Amniotic stem cell (primary cell): Measurements from ENCODE around the gene UBE2M.
"Not testable (repeated sequence)": the region's sequence is repeated elsewhere in the genome, so short reads cannot be mapped to it uniquely, and the experiment has no call there.

Source experiments
- DNase-seq: peaks from one replicate; lab custom pipeline; 2025; lab: John Stamatoyannopoulos, UW

The UBE2M gene

GRCh38 chr19:58555369-58555885 is 3.0 kb downstream of the UBE2M start:
- no peak for DNase-seq

GRCh38 chr19:58554494-58555368 is 3.7 kb downstream of the UBE2M start, which contains the start of gene CHMP2A:
TSS of gene CHMP2A (minus strand) at chr19:58555105. CDS start at chr19:58554212, 893 bp downstream.
- DNase-seq = no peak

GRCh38 chr19:58553799-58554493 is 4.5 kb downstream of the UBE2M start:
- no peak for DNase-seq

GRCh38 chr19:58552655-58553054 is 5.8 kb downstream of the UBE2M start:
- DNase-seq = no peak

- no peak for DNase-seq
These were observed 6.6 kb downstream of the UBE2M start for GRCh38 chr19:58551577-58552471.

- DNase-seq = no peak
These were observed 7.3 kb downstream of the UBE2M start for GRCh38 chr19:58551123-58551497.

- no peak for DNase-seq
These were observed 7.9 kb downstream of the UBE2M start for GRCh38 chr19:58550362-58551122.

DNA sequence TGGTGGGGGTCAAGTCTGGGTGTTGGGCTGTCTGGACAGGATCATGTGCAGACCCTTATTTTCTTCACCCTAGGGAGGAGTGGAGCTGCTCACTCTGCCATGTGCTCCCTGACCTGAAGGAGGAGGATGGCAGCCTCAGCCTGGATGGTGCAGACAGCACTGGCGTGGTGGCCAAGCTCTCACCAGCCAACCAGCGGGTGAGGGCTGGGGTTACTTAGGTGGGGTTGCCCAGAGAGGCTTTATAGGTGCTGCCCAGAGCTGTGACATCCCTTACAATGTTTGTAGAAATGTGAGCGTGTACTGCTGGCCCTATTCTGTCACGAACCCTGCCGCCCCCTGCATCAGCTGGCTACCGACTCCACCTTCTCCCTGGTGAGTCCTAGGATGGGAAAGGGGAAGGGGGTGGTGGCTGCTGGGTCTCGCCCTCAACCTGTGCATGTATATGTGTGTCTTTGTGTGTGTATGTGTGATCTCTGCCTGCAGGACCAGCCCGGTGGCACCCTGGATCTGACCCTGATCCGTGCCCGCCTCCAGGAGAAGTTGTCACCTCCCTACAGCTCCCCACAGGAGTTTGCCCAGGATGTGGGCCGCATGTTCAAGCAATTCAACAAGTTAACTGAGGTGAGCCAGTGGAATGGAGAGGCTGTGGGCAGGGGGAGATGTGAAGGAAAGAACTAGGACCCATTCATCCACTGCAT is 8.6 kb downstream of the UBE2M start:
- no peak for DNase-seq

GRCh38 chr19:58548859-58549663 is 9.3 kb downstream of the UBE2M start:
- DNase-seq = no peak

DNA sequence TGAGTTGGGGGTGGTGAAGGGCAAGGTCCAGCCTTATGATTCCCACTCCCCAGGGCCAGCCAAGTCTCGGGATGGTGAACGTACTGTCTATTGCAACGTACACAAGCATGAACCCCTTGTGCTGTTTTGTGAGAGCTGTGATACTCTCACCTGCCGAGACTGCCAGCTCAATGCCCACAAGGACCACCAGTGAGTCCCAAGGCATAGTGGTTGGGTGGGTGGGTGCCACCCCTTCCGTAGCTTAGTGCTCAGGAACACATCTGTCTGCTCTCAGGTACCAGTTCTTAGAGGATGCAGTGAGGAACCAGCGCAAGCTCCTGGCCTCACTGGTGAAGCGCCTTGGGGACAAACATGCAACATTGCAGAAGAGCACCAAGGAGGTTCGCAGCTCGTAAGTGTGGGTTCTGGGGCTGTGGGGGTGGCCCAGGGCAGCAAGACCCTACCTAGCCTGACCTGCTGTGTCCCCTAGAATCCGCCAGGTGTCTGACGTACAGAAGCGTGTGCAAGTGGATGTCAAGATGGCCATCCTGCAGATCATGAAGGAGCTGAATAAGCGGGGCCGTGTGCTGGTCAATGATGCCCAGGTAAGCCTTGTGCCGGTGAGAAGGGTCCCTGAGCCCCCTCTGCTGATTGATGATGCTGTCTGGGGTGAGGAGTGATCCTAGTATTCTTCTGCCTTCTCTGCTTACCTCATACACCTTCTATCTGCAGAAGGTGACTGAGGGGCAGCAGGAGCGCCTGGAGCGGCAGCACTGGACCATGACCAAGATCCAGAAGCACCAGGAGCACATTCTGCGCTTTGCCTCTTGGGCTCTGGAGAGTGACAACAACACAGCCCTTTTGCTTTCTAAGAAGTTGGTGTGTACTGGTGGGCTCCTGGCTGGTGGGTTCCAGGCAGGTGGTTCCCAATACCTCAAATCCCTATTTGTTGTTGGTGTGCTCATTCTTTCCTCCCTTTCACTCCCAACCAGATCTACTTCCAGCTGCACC is 10.8 kb downstream of the UBE2M start:
- no peak for DNase-seq

DNA sequence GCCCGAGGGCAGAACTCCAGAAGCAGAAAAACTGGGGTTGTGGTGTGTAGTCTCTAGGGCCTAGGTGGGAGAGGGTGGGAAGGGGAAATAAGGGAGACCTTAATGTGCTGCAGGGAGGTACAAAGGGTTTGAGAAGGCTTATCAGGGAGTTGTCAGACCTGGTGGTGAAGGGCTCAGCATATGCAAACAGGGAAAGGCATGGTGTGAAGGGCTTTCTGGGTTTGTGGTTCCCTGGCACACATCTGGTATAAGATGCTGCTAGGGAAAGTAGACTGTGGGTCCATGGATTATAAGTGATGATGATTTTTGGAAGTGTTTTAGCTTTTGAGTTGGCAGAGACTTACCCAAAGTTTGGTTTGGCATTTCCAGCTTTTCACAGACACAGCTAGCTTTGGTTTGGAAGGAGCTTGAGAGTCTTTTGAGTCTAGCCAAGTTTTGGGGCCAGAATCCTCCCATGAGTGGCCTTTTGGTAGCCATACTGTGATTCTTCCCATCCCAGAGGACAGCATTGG is 12.3 kb downstream of the UBE2M start:
- no peak for DNase-seq

- no peak for DNase-seq
These were observed 13.0 kb downstream of the UBE2M start for GRCh38 chr19:58545286-58546018.

GRCh38 chr19:58544591-58545285 is 13.7 kb downstream of the UBE2M start:
- no peak for DNase-seq

GRCh38 chr19:58543826-58544590 is 14.4 kb downstream of the UBE2M start, which contains the start of gene TRIM28:
TSS of gene TRIM28 (plus strand) at chr19:58544064. CDS start at chr19:58544758, 694 bp downstream.
- DNase-seq = no peak

DNA sequence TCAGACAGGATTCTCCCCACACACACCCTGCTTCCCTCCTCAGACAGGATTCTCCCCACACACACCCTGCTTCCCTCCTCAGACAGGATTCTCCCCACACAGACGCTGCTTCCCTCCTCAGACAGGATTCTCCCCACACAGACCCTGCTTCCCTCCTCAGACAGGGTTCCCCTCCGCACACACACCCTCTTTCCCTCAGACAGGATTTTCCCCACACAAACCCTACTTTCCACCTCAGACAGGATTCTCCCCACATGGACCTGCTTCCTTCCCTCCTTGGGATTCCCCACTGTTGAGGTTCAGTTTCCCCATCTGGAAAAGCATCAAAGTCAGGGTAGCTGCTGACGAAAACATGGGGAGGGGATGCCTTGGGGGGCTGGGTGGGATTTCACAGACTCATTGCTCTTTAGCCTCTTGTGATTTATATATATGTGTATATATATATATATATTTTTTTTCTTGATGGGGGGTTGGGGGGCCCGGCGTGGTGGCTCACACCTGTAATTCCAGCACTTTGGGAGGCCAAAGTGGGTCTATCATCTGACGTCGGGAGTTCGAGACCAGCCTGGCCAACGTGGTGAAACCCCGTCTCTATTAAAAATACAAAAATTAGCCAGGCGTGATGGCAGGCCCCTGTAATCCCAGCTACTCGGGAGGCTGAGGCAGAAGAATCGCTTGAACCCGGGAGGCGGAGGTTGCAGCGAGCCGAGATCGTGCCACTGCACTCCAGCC is 15.6 kb downstream of the UBE2M start:
- DNase-seq = not testable (repeated sequence)
